ENCODE results near the gene ANKRD40CL. TPM values are rescaled to one million over a fixed set of nuclear protein-coding genes. Genes with fewer than 3 reads are reported as not detected.

Gene ANKRD40CL
- total RNA-seq, 1 experiment from 2014 or later: not detected

- H3K36me3 ChIP-seq (ENCODE audit: control insufficient read depth, insufficient read depth, low read length): no peaks in the 10 kb centered on the region
- no peaks in the 10 kb centered on the region for H3K9me3 ChIP-seq (ENCODE audit: control insufficient read depth, insufficient read depth, low read depth, low read length)
- POLR2A ChIA-PET: no interaction called here
- no peak overlapping the region for H3K27ac ChIP-seq (ENCODE audit: low read length)
- H3K4me1 ChIP-seq (ENCODE audit: control insufficient read depth, insufficient read depth, low read length): no peaks in the 10 kb centered on the region
- CTCF ChIA-PET: no interaction called here
- in situ Hi-C loops (cut with HindIII; ENCODE audit: low pct_unique_long_range_greater_than_20kb, low sequenced_read_pairs): no loop called here
- no TSS peak for BruUV-seq (replicated peaks)
- DNase-seq (ENCODE audit: low read depth, low spot score): no peak
- ATAC-seq: no peak
- H3K27me3 ChIP-seq (ENCODE audit: control insufficient read depth, insufficient read depth, low read length): no peaks in the 10 kb centered on the region
- intact Hi-C loops (cut with micrococcal nuclease; ENCODE audit: unreplicated experiment): no loop called here
- TF ChIP-seq POLR2AphosphoS5 (IDR thresholded peaks at IDR 0.05; ENCODE audit: low read depth, low read length): no peak
- no peak for TF ChIP-seq TCF7L2 (IDR thresholded peaks at IDR 0.05; ENCODE audit: low read depth, low read length)
- TF ChIP-seq CTCF (IDR thresholded peaks at IDR 0.05): no peak
- TF ChIP-seq, protein P1, sequence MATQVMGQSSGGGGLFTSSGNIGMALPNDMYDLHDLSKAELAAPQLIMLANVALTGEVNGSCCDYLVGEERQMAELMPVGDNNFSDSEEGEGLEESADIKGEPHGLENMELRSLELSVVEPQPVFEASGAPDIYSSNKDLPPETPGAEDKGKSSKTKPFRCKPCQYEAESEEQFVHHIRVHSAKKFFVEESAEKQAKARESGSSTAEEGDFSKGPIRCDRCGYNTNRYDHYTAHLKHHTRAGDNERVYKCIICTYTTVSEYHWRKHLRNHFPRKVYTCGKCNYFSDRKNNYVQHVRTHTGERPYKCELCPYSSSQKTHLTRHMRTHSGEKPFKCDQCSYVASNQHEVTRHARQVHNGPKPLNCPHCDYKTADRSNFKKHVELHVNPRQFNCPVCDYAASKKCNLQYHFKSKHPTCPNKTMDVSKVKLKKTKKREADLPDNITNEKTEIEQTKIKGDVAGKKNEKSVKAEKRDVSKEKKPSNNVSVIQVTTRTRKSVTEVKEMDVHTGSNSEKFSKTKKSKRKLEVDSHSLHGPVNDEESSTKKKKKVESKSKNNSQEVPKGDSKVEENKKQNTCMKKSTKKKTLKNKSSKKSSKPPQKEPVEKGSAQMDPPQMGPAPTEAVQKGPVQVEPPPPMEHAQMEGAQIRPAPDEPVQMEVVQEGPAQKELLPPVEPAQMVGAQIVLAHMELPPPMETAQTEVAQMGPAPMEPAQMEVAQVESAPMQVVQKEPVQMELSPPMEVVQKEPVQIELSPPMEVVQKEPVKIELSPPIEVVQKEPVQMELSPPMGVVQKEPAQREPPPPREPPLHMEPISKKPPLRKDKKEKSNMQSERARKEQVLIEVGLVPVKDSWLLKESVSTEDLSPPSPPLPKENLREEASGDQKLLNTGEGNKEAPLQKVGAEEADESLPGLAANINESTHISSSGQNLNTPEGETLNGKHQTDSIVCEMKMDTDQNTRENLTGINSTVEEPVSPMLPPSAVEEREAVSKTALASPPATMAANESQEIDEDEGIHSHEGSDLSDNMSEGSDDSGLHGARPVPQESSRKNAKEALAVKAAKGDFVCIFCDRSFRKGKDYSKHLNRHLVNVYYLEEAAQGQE (IDR thresholded peaks at IDR 0.05; ENCODE audit: insufficient read depth in 1 of 2, low read depth in 2 of 2, low read length in 1 of 2): no peak
- TF ChIP-seq SIN3A (IDR thresholded peaks at IDR 0.05; ENCODE audit: borderline replicate concordance, insufficient read depth, low read depth, low read length): no peak
- H3K4me3 ChIP-seq (ENCODE audit: low read depth in 2 of 2, low read length in 2 of 2): no peak overlapping the region
These were observed 3.4 kb downstream of the ANKRD40CL start for GRCh38 chr17:50763716-50764475.

DNA sequence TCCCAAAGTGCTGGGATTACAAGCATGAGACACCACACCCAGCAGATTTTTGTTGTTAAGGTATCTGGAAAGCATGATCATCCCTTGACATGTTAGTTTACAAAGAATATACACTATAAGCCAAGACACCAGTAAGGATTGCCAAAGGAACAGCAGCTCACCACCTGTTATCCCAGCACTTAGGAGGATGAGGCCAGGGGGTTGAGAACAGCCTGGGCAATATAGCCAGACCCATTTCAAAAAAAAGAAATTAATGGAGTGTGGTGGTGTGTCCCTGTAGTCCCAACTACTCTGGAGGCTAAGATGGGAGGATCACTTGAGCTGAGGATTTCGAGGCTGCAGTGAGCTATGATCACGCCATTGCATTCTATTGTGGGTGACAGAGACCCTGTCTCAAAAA, 5.1 kb downstream of the ANKRD40CL start:
- ChIA-PET POLR2A (no interaction called here), CTCF (interaction anchor here (0.6 kb wide), 1 partner anchor 68 kb away, joined by 6 read pairs; no protein-coding TSS in a partner anchor)
- H3K4me1 ChIP-seq (ENCODE audit: control insufficient read depth, insufficient read depth, low read length): no peaks in the 10 kb centered on the region
- ATAC-seq (no peak), DNase-seq (ENCODE audit: low read depth, low spot score) (no peak)
- in situ Hi-C loops (cut with HindIII; ENCODE audit: low pct_unique_long_range_greater_than_20kb, low sequenced_read_pairs) (no loop called here), intact Hi-C loops (cut with micrococcal nuclease; ENCODE audit: unreplicated experiment) (no loop called here)
- no peak overlapping the region for H3K27ac ChIP-seq (ENCODE audit: low read length)
- H3K36me3 ChIP-seq (ENCODE audit: control insufficient read depth, insufficient read depth, low read length): no peaks in the 10 kb centered on the region
- H3K9me3 ChIP-seq (ENCODE audit: control insufficient read depth, insufficient read depth, low read depth, low read length): no peaks in the 10 kb centered on the region
- TF ChIP-seq SIN3A (IDR thresholded peaks at IDR 0.05; ENCODE audit: borderline replicate concordance, insufficient read depth, low read depth, low read length) (no peak), POLR2AphosphoS5 (IDR thresholded peaks at IDR 0.05; ENCODE audit: low read depth, low read length) (no peak), TCF7L2 (IDR thresholded peaks at IDR 0.05; ENCODE audit: low read depth, low read length) (no peak), CTCF (IDR thresholded peaks at IDR 0.05) (no peak)
- TF ChIP-seq, protein P1 (IDR thresholded peaks at IDR 0.05; ENCODE audit: insufficient read depth in 1 of 2, low read depth in 2 of 2, low read length in 1 of 2): no peak
- H3K4me3 ChIP-seq (ENCODE audit: low read depth in 2 of 2, low read length in 2 of 2): no peak overlapping the region
- BruUV-seq (replicated peaks): no TSS peak
- no peaks in the 10 kb centered on the region for H3K27me3 ChIP-seq (ENCODE audit: control insufficient read depth, insufficient read depth, low read length)

All from Panc1 (cell line).